OCI-LY7 (cell line): ENCODE data around the gene ITGAE.

Experiments
- EZH2phosphoT487 ChIP-seq: fragments of 200-600 bp; sonication (generic); IDR thresholded peaks from 2 replicates; pipeline ENCODE4 v1.6.1; 2018; ENCODE audit warnings: low read depth, borderline replicate concordance, mild to moderate bottlenecking, mixed run types, antibody characterized with exemption, low read length, moderate library complexity, mixed read lengths
- TF ChIP-seq, protein P1 (sequence below): fragments of 200-600 bp; sonication (generic); conservative IDR thresholded peaks from 2 replicates; pipeline ENCODE4 v1.5.1; 2014; ENCODE audit warnings: mild to moderate bottlenecking, antibody characterized with exemption, low read length, moderate library complexity, mixed read lengths

DNA sequence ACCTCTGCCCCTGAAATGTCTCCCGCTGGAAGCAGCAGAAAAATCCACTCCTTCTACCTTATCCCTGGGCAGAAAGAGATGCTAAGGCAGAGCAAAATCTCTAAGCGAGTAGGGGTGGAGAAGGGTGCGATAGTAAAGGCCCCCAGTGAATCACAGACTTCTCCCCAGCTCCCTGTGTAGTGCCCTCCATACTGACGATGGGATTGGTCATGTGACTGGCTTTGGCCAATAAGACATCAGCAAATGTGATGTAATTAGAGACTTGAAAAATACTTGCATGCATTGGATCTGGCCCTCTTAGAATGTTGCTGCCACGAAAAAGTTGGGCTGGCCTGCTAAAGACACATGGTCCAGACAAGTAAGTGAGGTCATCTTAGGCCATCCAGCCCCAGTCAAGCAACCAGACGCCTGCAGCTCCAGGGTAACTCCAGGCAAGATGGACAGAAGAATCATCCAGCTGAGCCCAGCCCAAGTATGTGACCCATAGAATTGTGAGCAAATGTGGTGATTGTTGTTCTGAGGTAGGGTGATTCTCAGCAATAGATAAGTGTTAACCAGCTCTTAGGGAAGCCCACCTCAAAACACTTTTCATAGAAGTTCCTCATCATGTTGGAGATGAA is 41.3 kb downstream of the ITGAE start:
- TF ChIP-seq, protein P1, sequence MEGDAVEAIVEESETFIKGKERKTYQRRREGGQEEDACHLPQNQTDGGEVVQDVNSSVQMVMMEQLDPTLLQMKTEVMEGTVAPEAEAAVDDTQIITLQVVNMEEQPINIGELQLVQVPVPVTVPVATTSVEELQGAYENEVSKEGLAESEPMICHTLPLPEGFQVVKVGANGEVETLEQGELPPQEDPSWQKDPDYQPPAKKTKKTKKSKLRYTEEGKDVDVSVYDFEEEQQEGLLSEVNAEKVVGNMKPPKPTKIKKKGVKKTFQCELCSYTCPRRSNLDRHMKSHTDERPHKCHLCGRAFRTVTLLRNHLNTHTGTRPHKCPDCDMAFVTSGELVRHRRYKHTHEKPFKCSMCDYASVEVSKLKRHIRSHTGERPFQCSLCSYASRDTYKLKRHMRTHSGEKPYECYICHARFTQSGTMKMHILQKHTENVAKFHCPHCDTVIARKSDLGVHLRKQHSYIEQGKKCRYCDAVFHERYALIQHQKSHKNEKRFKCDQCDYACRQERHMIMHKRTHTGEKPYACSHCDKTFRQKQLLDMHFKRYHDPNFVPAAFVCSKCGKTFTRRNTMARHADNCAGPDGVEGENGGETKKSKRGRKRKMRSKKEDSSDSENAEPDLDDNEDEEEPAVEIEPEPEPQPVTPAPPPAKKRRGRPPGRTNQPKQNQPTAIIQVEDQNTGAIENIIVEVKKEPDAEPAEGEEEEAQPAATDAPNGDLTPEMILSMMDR = no peak
- no peak for TF ChIP-seq EZH2phosphoT487
